Fibroblast of mammary gland (primary cell): ENCODE results near the gene ZFP69B.
A peak's percentile ranks its signal among the peaks of the same experiment; 100 is the strongest.

ENCODE experiments used
- DNase-seq: peaks from one replicate; pipeline ENCODE4 v3.0.0-alpha.2; 2010; ENCODE audit warnings: low read depth
- H3K4me3 ChIP-seq: 2 replicates; pipeline ENCODE4 v1.5.1; 2011; ENCODE audit warnings: low read depth, mild to moderate bottlenecking, low read length, moderate library complexity; ENCODE audit not compliant: control insufficient read depth
- TF ChIP-seq, protein P1 (sequence below): conservative IDR thresholded peaks from 2 replicates; pipeline ENCODE4 v1.5.1; 2011; ENCODE audit warnings: low read depth, low read length, inconsistent platforms; ENCODE audit not compliant: control insufficient read depth, insufficient read depth

Gene ZFP69B

DNA sequence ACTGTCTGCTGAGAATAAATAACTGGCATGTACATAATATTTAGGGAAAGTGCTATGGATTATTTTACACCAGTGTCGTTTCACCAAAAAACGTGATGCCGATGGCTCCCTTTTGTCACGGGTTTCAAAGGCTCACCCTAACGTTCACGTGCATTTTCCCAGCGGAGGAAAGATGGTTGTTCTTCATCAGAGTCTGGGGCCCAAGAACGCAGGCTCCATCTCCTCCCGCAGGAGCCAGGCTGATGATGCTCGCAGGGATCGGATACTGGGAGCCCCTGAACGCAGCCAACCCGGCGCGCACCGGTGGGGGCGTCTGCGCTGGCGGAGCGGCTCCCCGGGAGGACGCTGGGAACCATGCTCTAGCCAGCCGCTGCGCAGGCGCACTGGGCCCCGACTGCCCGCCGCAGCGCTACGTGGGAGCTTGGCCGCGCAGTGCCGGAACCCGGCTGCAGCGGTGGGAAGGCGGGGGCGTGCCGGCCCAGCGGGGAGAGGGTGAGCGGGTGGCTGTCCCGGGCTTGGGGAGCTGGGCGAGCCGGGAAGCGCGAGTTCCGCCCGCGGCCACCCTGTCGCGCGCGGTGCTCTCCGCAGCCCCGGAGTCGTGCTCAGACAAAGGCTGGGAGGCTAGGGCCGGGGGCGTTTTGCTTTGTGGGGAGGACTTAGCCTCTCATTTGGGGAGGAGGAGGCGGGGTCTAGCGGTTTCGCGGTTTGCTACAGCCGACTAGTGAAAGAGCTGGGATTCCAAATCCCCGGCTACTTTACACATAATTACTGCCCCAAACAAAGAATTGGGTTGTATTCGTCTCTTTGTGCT, at the start of gene ZFP69B:
Gene ZFP69B, plus strand, starts transcription at position 793 of the 811 bp plus-strand sequence. CDS start 486 bp downstream, outside the sequence.
- peak; percentile 88 for DNase-seq
- H3K4me3 ChIP-seq, result peak within 1 kb of the TSS; percentile 72
- TF ChIP-seq, protein P1, sequence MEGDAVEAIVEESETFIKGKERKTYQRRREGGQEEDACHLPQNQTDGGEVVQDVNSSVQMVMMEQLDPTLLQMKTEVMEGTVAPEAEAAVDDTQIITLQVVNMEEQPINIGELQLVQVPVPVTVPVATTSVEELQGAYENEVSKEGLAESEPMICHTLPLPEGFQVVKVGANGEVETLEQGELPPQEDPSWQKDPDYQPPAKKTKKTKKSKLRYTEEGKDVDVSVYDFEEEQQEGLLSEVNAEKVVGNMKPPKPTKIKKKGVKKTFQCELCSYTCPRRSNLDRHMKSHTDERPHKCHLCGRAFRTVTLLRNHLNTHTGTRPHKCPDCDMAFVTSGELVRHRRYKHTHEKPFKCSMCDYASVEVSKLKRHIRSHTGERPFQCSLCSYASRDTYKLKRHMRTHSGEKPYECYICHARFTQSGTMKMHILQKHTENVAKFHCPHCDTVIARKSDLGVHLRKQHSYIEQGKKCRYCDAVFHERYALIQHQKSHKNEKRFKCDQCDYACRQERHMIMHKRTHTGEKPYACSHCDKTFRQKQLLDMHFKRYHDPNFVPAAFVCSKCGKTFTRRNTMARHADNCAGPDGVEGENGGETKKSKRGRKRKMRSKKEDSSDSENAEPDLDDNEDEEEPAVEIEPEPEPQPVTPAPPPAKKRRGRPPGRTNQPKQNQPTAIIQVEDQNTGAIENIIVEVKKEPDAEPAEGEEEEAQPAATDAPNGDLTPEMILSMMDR, result no peak

DNA sequence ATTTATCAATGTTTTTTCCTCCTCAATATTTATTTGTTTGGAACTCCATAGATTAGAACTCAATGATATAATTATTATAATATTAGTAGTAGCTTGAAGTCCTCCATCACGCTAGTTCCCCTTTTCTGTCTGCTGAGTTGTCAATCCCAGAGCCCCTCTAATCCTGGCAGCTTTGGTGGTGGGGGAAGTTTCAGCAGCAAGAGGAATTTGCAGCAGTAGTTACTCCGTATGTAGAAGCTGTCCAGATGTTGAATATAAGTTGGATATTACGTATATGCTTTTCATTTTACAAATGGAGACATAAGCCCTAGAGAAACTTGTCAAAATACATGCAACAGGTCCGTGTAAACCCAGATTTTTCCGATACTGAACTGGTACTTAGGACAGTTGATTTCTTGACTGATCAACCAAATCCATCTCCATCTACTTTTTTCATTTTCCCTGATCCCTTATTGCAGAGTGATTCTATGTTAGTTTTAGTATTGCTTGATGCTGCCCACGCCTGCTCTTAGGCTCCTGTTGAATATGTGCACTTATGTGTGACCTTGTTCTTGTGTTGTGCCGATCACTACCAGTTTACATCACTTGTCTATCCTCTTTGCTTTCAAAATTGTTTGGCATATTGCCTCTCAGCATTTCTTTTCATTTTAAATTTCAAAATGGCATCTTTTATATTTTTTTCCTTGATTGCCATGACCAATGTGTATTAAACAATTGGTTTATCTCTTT, 48.6 kb upstream of the ZFP69B start:
- H3K4me3 ChIP-seq, result no peak overlapping the region
- DNase-seq, result no peak
- TF ChIP-seq, protein P1, result no peak

DNA sequence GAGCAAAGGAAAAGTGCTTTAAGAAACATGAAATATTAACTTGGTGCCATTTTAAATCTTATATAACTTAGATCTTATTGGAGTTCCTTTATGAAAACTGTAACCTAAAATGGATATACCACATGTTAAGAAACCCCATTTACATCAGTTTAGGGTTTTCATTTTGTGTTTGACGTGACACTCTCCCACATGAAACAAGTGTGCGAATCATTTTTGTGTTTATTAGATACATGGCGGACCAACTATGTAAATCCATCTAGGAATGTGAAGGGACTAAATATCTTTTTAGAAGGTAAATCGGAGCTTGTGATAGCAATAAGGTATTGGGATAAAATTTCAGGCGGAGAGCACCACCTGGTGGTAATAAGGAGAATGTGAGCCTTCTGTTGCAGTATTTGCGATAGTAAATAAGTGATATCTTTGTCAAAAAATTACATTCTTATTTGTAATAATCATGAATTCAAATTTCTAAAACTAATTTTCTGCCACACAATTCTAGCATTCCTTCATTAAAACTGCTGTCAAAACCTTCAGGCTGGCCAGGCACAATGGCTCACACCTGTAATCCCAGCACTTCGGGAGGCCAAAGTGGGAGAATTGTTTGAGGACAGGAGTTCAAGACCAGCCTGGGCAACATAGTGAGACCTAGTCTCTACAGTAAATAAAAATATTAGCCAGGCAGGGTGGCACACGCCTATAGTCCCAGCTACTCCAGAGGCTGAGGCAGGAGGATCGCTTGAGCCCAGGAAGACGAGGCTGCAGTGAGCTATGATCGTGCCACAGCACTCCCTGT, 45.4 kb upstream of the ZFP69B start:
- H3K4me3 ChIP-seq, result no peak overlapping the region
- DNase-seq, result peak; percentile 77
- TF ChIP-seq, protein P1, result peak; percentile 74

DNA sequence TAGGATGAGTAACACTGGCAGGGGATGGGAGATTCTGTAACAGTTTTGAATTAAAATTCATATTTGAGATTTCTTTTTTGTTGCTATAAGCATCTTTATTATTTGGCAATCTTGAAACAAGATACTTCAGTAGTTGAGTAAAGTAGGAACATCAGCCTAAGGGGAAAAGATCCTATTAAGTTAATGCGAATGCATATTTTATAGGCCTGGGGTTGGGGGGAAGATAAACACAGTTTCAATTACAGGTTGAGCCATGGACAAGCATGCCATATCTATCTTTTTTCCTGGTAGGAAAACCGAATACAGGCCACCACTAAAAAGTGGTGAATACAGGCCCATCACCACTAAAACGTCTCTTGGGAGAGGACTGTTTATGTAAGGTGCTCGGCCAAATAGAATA, 44.5 kb upstream of the ZFP69B start:
- TF ChIP-seq, protein P1, result no peak
- no peak overlapping the region for H3K4me3 ChIP-seq
- no peak for DNase-seq

DNA sequence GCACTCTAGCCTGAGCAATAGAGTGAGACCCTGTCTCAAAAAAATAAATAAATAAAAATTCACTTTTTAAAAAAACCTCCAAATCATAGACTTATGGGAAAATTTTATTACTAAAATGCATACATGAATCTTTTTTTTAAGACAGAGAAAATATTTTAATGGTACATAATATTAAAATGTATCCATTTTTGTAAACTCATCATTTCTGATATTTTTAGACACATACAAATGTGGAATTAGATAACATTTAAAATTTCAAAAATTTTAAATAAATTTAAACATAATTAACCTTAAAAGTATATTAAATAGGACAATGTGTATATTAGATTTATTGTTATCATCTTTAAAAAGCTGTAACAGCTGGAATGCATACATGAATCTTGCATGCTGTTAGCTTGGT, 42.8 kb upstream of the ZFP69B start:
- H3K4me3 ChIP-seq, result no peak overlapping the region
- DNase-seq, result no peak
- TF ChIP-seq, protein P1, result no peak

DNA sequence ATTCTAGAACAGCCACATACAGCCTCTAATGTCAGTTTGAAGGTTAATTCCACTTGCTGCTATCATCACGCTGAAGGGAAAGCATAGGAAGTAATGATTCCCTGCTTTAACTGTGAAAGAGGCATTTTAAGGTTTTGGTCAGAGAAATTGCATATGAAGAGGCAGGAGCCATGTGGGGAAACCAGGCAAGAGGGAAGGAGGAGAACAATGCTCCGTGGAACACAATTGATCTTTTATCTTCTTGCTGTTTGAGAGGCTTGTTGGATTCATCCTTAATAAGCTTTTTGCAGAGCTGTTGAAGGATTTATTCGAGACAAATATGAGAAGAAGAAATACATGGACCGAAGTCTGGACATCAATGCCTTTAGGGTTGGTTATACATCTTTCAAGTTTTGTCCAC, 40.8 kb upstream of the ZFP69B start:
- TF ChIP-seq, protein P1, result no peak
- no peak for DNase-seq
- no peak overlapping the region for H3K4me3 ChIP-seq
